ENCODE measurements around the gene CNST. TPM values are rescaled to one million over a fixed set of nuclear protein-coding genes. Genes with fewer than 3 reads are reported as not detected.

Gene CNST
- total RNA-seq, 1 experiment from 2014 or later = 21.0 TPM

- BruUV-seq (replicated peaks) = no TSS peak
- POLR2A ChIA-PET (ENCODE audit: low non-redundant PET) = no interaction called here
- CTCF ChIA-PET = no interaction called here
- no peaks in the 10 kb centered on the region for H3K9me3 ChIP-seq (ENCODE audit: low read depth, low read length, poor library complexity, severe bottlenecking)
- intact Hi-C loops (cut with micrococcal nuclease; ENCODE audit: unreplicated experiment) = no loop called here
- H3K27me3 ChIP-seq (replicated peaks; ENCODE audit: insufficient read depth, low read depth, low read length, poor library complexity) = no peaks in the 10 kb centered on the region
- H3K27ac ChIP-seq (ENCODE audit: low read depth, low read length, poor library complexity, severe bottlenecking) = no peak overlapping the region
- no peak for TF ChIP-seq EZH2 (IDR thresholded peaks at IDR 0.05; ENCODE audit: borderline replicate concordance, low read depth, low read length, poor library complexity, severe bottlenecking)
- no peak for TF ChIP-seq CTCF (conservative IDR thresholded peaks at IDR 0.05; ENCODE audit: low read depth, low read length)
- H3K4me3 ChIP-seq (ENCODE audit: low read depth, low read length, poor library complexity, severe bottlenecking) = no peak overlapping the region
- H3K4me1 ChIP-seq (ENCODE audit: insufficient read depth, low read length, poor library complexity, severe bottlenecking) = peaks cover 16% of the 10 kb centered on the region
- no peak for DNase-seq (ENCODE audit: low spot score)
- no peaks in the 10 kb centered on the region for H3K36me3 ChIP-seq (ENCODE audit: insufficient read depth, low read length, poor library complexity, severe bottlenecking)
Observed at GRCh38 chr1:246629030-246629429, 62.8 kb downstream of the CNST start.

- no peaks in the 10 kb centered on the region for H3K36me3 ChIP-seq (ENCODE audit: insufficient read depth, low read length, poor library complexity, severe bottlenecking)
- no peak overlapping the region for H3K27ac ChIP-seq (ENCODE audit: low read depth, low read length, poor library complexity, severe bottlenecking)
- ChIA-PET CTCF (no interaction called here), POLR2A (ENCODE audit: low non-redundant PET) (no interaction called here)
- no peak overlapping the region for H3K4me3 ChIP-seq (ENCODE audit: low read depth, low read length, poor library complexity, severe bottlenecking)
- H3K4me1 ChIP-seq (ENCODE audit: insufficient read depth, low read length, poor library complexity, severe bottlenecking) = peaks cover 20% of the 10 kb centered on the region
- intact Hi-C loops (cut with micrococcal nuclease; ENCODE audit: unreplicated experiment) = no loop called here
- no peak for DNase-seq (ENCODE audit: low spot score)
- no peaks in the 10 kb centered on the region for H3K9me3 ChIP-seq (ENCODE audit: low read depth, low read length, poor library complexity, severe bottlenecking)
- H3K27me3 ChIP-seq (replicated peaks; ENCODE audit: insufficient read depth, low read depth, low read length, poor library complexity) = no peaks in the 10 kb centered on the region
- TF ChIP-seq EZH2 (IDR thresholded peaks at IDR 0.05; ENCODE audit: borderline replicate concordance, low read depth, low read length, poor library complexity, severe bottlenecking) (no peak), CTCF (conservative IDR thresholded peaks at IDR 0.05; ENCODE audit: low read depth, low read length) (no peak)
- BruUV-seq (replicated peaks) = no TSS peak
Observed at GRCh38 chr1:246629976-246630375, 63.7 kb downstream of the CNST start.

GRCh38 chr1:246631426-246631825, 65.2 kb downstream of the CNST start:
- CTCF ChIA-PET = no interaction called here
- Histone ChIP-seq H3K27me3 (replicated peaks; ENCODE audit: insufficient read depth, low read depth, low read length, poor library complexity) (no peaks in the 10 kb centered on the region), H3K36me3 (ENCODE audit: insufficient read depth, low read length, poor library complexity, severe bottlenecking) (no peaks in the 10 kb centered on the region), H3K27ac (ENCODE audit: low read depth, low read length, poor library complexity, severe bottlenecking) (no peak overlapping the region), H3K9me3 (ENCODE audit: low read depth, low read length, poor library complexity, severe bottlenecking) (no peaks in the 10 kb centered on the region), H3K4me3 (ENCODE audit: low read depth, low read length, poor library complexity, severe bottlenecking) (no peak overlapping the region), H3K4me1 (ENCODE audit: insufficient read depth, low read length, poor library complexity, severe bottlenecking) (peaks cover 20% of the 10 kb centered on the region)
- BruUV-seq (replicated peaks) = no TSS peak
- TF ChIP-seq CTCF (conservative IDR thresholded peaks at IDR 0.05; ENCODE audit: low read depth, low read length) = no peak
- TF ChIP-seq EZH2 (IDR thresholded peaks at IDR 0.05; ENCODE audit: borderline replicate concordance, low read depth, low read length, poor library complexity, severe bottlenecking) = no peak
- intact Hi-C loops (cut with micrococcal nuclease; ENCODE audit: unreplicated experiment) = no loop called here
- POLR2A ChIA-PET (ENCODE audit: low non-redundant PET) = no interaction called here
- no peak for DNase-seq (ENCODE audit: low spot score)

All from A673 (cell line).